BLaER1 treated with 17β-estradiol and CSF1 and Interleukin-3, amounts not matched to agents 10 nM and 100 nM (cell line): ENCODE data around the gene UBE2Q2.

Experiments
- H3K27ac ChIP-seq, 11 experiments: shearing (Covaris generic); formaldehyde crosslinking; 2 replicates each; pipeline ENCODE4 v1.8.1; 2022
- H3K27me3 ChIP-seq, 11 experiments: shearing (Covaris generic); formaldehyde crosslinking; 2 replicates each; pipeline ENCODE4 v1.8.1; 2022
- H3K36me3 ChIP-seq, 11 experiments: shearing (Covaris generic); formaldehyde crosslinking; 2 replicates each; pipeline ENCODE4 v1.8.1; 2022
- H3K4me1 ChIP-seq, 10 experiments: shearing (Covaris generic); formaldehyde crosslinking; 2 replicates each; pipeline ENCODE4 v1.8.1; 2022
- H3K4me2 ChIP-seq, 11 experiments: shearing (Covaris generic); formaldehyde crosslinking; 2 replicates each; pipeline ENCODE4 v1.8.1; 2022
- H3K4me3 ChIP-seq, 10 experiments: shearing (Covaris generic); formaldehyde crosslinking; 2 replicates each; pipeline ENCODE4 v1.8.1; 2022
- H3K9ac ChIP-seq, 11 experiments: shearing (Covaris generic); formaldehyde crosslinking; 2 replicates each; pipeline ENCODE4 v1.8.1; 2022
- H3K9me3 ChIP-seq, 11 experiments: shearing (Covaris generic); formaldehyde crosslinking; replicated peaks in 1 of 11; 2 replicates each; pipeline ENCODE4 v1.8.1; 2022
- H4K20me1 ChIP-seq, 11 experiments: shearing (Covaris generic); formaldehyde crosslinking; 2 replicates each; pipeline ENCODE4 v1.8.1; 2022
- Cebpa-rat ChIP-seq, 11 experiments: shearing (Covaris generic); IDR thresholded peaks; 2 replicates each; pipeline ENCODE4 v1.8.1; 2022

UBE2Q2 gene

DNA sequence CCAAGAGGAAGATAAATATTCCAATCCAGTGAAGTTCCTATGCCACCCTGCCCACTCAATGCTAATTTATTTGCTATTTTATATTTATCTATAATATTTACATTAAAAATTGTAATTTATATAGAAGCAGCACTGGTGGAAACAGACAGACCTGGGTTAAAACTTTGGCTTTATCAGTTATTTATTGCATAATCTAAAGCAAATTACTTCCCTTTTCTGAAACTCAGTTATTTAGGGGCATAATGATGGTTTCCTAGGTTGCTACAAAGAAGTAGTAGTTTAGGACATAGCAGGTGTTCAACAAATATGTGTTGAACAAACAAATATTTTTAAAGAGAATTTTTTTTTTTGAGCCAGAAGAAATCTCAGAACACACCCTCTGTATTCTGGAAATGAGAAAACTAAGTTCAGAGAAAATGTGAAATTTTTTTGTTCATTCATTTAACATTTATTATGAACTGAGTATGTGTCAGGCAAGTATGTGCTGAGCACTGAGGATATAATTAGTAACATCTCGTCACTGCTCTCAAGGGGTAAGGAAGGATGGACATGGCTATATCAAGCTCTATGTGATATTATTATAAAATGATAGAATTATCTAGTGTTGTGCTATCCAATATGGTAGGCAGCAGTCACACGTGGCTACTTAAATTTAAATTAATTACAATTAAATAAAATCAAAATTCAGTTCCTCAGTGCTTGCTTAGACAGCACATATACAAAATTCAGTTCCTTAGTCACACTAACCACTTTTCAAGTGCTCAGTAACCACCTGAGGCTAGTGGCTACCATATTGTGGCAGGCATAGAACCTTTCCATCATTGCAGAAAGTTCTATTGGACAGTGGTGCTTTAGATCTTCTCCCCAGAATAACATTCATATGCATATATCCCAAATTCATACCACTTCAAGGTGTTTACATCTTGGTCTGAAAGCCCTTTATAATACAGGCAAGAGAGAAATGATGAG is 7.0 kb upstream of the UBE2Q2 start:
- Histone ChIP-seq H3K4me1 (peaks cover 9 to 57% (median 31%) of the 10 kb centered on the region in 10 experiments; a peak in 19 of 20 replicates), H3K4me3 (no peak overlapping the region; a peak in 1 of 20 replicates), H3K27ac (peak overlapping the region in 10 of 11 experiments; percentile 36 to 88 (median 73); a peak in 19 of 22 replicates), H3K9me3 (no peaks in the 10 kb centered on the region), H3K36me3 (no peaks in the 10 kb centered on the region), H3K9ac (peak overlapping the region in 6 of 11 experiments; percentile 21 to 70 (median 56); a peak in 9 of 22 replicates), H4K20me1 (no peaks in the 10 kb centered on the region), H3K27me3 (no peaks in the 10 kb centered on the region), H3K4me2 (peak overlapping the region; percentile 3 to 90 (median 72); a peak in 20 of 22 replicates)
- peak in 3 of 11 experiments; percentile 36 to 81 (median 70); a peak in 4 of 22 replicates for TF ChIP-seq Cebpa-rat (IDR thresholded peaks at IDR 0.05)

DNA sequence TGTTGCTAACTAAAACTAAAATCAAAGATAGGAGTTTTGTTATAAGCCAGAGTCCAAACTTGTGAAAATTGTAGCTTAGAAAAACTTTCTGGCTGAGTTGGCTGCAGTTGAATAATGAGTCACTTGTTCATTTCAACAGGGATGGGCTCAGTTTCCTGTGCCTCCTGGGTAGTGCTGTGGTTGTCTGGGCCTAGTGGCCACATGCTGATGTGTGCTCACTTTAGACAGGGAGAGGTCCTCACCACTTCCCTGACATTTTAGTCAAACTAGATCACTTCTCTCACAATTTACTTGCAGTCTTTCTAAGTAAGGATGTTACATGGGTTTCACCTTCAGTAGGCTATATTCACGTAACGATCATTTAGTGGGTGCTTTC is 6.3 kb upstream of the UBE2Q2 start:
- Histone ChIP-seq H3K36me3 (no peaks in the 10 kb centered on the region), H3K9ac (peak overlapping the region in 6 of 11 experiments; percentile 21 to 70 (median 56); a peak in 12 of 22 replicates), H3K9me3 (no peaks in the 10 kb centered on the region), H4K20me1 (no peaks in the 10 kb centered on the region), H3K27ac (peak overlapping the region in 10 of 11 experiments; percentile 47 to 88 (median 73); a peak in 20 of 22 replicates), H3K4me3 (no peak overlapping the region), H3K4me2 (peak overlapping the region; percentile 0 to 90 (median 72); a peak in 18 of 22 replicates), H3K27me3 (no peaks in the 10 kb centered on the region), H3K4me1 (peaks cover 9 to 54% (median 30%) of the 10 kb centered on the region in 10 experiments; a peak in 19 of 20 replicates)
- 0 out of 22 replicates have a peak, but pooled peaks of 1 of the 11 experiments have one; percentile 8 for TF ChIP-seq Cebpa-rat (IDR thresholded peaks at IDR 0.05)

DNA sequence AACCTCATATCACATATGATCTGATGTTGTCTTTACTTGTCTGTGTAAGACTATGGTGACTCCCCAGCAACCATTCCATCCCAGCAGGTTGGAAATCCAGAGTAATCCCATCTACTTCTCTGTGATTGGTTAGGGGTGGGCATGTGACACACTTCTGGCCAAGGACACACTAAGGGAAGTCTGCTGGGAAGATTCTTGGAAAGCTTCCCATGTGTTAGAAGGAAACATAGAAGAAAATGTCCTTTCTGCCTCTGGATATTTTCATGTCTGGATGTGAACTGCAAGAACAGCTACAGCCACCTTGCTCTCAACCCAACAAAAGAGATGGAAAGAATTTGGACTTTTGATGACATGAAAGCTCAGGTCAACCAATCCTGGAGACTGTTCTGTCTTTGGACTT is 2.6 kb upstream of the UBE2Q2 start:
- Histone ChIP-seq H4K20me1 (peaks cover 5 to 22% (median 16%) of the 10 kb centered on the region in 11 experiments; a peak in 20 of 22 replicates), H3K4me3 (no peak overlapping the region), H3K4me2 (no peak overlapping the region), H3K27me3 (no peaks in the 10 kb centered on the region), H3K27ac (no peak overlapping the region), H3K36me3 (peaks cover 0 to 5% (median 0%) of the 10 kb centered on the region in 11 experiments; a peak in 8 of 22 replicates), H3K4me1 (peaks cover 20 to 45% (median 33%) of the 10 kb centered on the region in 10 experiments), H3K9ac (no peak overlapping the region), H3K9me3 (no peaks in the 10 kb centered on the region)
- no peak for TF ChIP-seq Cebpa-rat (IDR thresholded peaks at IDR 0.05)

DNA sequence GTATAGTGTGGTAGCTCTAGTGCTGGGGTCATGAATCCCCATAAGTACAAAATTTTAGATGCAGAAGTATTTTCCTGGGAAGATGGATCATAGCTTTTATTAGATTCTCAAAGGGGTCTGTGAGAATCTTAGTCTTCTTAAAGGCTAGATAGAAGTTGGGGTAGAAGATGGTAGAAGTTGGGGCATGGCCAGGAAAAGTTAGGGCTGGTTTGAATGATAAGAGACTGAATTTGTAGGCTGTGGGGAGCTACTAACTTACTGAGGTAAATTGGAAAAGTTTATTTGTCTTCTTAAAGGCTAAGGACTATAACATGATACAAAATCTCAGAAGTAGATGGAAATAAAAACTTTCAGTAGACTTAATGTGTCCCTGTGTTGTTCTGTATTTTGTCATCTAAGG is 1.6 kb upstream of the UBE2Q2 start:
- no peak overlapping the region for H3K4me2 ChIP-seq
- TF ChIP-seq Cebpa-rat (IDR thresholded peaks at IDR 0.05) = no peak
- no peaks in the 10 kb centered on the region for H3K9me3 ChIP-seq
- H3K27ac ChIP-seq = no peak overlapping the region
- H3K4me3 ChIP-seq = no peak overlapping the region
- H3K4me1 ChIP-seq = peaks cover 28 to 45% (median 33%) of the 10 kb centered on the region in 10 experiments
- H4K20me1 ChIP-seq = peaks cover 6 to 32% (median 26%) of the 10 kb centered on the region in 11 experiments; a peak in 20 of 22 replicates
- H3K27me3 ChIP-seq = no peaks in the 10 kb centered on the region
- H3K9ac ChIP-seq = no peak overlapping the region
- peaks cover 0 to 14% (median 5%) of the 10 kb centered on the region in 11 experiments; a peak in 11 of 22 replicates for H3K36me3 ChIP-seq

DNA sequence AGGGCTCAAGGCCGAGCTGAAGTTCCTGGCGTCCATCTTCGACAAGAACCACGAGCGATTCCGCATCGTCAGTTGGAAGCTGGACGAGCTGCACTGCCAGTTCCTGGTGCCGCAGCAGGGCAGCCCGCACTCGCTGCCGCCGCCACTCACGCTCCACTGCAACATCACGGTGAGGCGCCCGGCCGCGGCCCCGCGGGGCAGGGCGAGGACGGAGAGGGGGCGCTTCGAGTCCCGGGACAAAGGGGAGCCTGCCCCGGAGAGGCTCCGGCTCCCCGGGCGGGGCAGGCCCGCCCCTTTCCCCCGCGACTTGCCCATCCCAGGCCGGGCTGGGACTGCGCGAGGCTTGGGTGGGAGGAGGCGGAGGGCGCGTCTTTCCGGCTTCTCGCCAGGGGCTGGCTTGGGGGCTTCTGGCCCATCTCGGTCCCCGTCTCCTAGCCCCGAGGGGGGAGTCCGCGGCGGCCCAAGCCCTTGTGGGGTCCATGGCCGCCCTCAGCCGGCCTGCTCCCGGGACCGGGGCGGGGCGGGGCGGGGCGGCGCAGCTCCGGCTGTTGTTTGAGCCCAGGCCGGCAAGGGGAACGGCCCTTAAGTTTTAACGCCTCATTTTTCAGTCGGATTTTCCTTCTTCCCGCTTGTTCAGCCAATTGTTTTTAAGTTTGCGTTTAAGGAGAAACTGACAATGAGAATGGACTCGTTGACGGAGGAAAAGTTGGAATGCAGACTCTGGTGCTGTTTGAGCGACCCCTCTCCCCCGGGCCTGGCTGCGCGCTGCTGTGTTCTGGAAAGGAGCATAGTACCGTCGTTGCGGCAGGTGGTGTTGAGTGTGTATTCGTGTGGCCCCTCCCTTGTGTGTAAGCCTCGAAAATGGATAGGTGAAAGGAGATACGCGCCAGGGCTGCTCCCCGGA is 683 bp downstream of the UBE2Q2 start:
- H3K27ac ChIP-seq = peak overlapping the region; percentile 86 to 98 (median 97)
- peak overlapping the region; percentile 91 to 98 (median 98) for H3K9ac ChIP-seq
- no peaks in the 10 kb centered on the region for H3K27me3 ChIP-seq
- no peak for TF ChIP-seq Cebpa-rat (IDR thresholded peaks at IDR 0.05)
- no peaks in the 10 kb centered on the region for H3K9me3 ChIP-seq
- peaks cover 23 to 55% (median 49%) of the 10 kb centered on the region in 11 experiments; a peak in 21 of 22 replicates for H4K20me1 ChIP-seq
- peak overlapping the region; percentile 87 to 99 (median 96) for H3K4me2 ChIP-seq
- H3K4me3 ChIP-seq = peak overlapping the region; percentile 72 to 98 (median 94)
- peaks cover 38 to 45% (median 41%) of the 10 kb centered on the region in 10 experiments for H3K4me1 ChIP-seq
- H3K36me3 ChIP-seq = peaks cover 0 to 29% (median 9%) of the 10 kb centered on the region in 11 experiments; a peak in 13 of 22 replicates

DNA sequence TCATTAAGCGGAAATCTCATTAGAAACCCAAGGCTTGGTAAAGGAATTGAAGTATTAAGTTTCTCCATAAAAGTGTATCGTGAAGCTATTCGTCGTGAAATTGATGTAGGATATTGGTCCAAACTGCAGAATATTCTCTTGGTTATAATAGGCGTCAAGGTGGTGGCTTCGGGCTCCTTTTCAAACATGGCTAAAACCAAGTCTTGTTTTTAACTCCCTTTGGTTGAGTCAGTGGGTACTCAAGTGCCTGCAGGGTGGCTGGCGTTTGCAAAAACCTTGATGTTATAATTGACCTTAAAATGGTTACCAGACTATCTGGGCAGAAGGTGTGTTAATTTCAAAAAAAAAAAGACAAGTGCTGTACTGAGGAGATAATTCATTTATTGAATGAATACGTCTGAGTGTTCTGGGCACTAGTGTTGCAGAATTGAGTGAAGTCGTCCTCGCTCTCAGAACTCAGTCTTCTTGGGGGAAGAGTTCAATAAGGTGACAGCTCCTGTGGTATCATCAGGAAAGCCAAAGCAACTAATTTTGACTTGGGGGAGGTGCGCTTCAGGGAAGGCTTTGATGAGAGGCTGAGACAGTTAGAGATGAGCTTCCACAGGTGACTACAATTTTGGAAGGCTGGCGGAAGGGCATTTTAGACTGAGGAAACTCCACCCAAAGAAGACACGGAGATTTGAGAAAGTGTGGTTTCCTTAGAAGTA is 1.5 kb downstream of the UBE2Q2 start:
- H4K20me1 ChIP-seq = peaks cover 31 to 63% (median 57%) of the 10 kb centered on the region in 11 experiments; a peak in 21 of 22 replicates
- no peaks in the 10 kb centered on the region for H3K27me3 ChIP-seq
- H3K4me2 ChIP-seq = peak overlapping the region; percentile 87 to 99 (median 96)
- H3K27ac ChIP-seq = peak overlapping the region; percentile 86 to 98 (median 97); a peak in 21 of 22 replicates
- peak overlapping the region; percentile 72 to 98 (median 94) for H3K4me3 ChIP-seq
- TF ChIP-seq Cebpa-rat (IDR thresholded peaks at IDR 0.05) = no peak
- H3K36me3 ChIP-seq = peaks cover 0 to 37% (median 15%) of the 10 kb centered on the region in 11 experiments; a peak in 14 of 22 replicates
- no peaks in the 10 kb centered on the region for H3K9me3 ChIP-seq
- H3K4me1 ChIP-seq = peaks cover 38 to 50% (median 41%) of the 10 kb centered on the region in 10 experiments
- H3K9ac ChIP-seq = peak overlapping the region; percentile 91 to 98 (median 98)

DNA sequence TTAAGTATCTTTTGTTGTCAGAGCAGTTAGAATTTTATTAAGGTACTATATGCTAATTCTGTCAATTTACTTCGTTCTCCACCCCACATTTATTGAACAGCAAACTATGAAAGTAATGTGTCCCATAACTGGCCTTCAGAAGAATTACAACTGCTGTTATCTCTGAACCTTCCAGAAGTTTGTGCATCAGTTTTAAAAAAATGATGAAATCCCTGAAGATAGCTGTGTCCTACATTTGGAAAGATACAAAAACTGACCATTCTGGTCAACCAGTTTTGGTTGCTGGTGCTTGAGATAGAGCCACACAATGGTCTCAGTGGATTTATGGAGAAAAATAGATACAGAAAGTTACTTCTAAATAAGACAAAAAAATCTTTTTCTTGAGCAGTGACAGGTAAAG is 5.9 kb downstream of the UBE2Q2 start:
- H3K4me1 ChIP-seq = peaks cover 37 to 63% (median 43%) of the 10 kb centered on the region in 10 experiments
- TF ChIP-seq Cebpa-rat (IDR thresholded peaks at IDR 0.05) = no peak

More for the DNA sequence above, 5.9 kb downstream of the UBE2Q2 start:
- Histone ChIP-seq H3K9me3 (no peaks in the 10 kb centered on the region), H3K27me3 (no peaks in the 10 kb centered on the region), H3K4me3 (no peak overlapping the region), H4K20me1 (peaks cover 63 to 100% (median 98%) of the 10 kb centered on the region in 11 experiments; a peak in 21 of 22 replicates), H3K27ac (no peak overlapping the region), H3K4me2 (peak overlapping the region in 1 of 11 experiments; percentile 12; a peak in 1 of 22 replicates), H3K36me3 (peaks cover 7 to 61% (median 31%) of the 10 kb centered on the region in 11 experiments; a peak in 20 of 22 replicates), H3K9ac (no peak overlapping the region)
